ENCODE data around the gene MAIP1.

GRCh38 chr2:200005675-200006074, 50.3 kb downstream of the MAIP1 start:
- TF ChIP-seq POLR2A (IDR thresholded peaks at IDR 0.05; ENCODE audit: low read depth, low read length), result no peak
- no peak for TF ChIP-seq POLR2AphosphoS5 (IDR thresholded peaks at IDR 0.05; ENCODE audit: low read depth, low read length)

All from GM12892 (cell line).